ENCODE measurements around the gene SLMAP.

- TF ChIP-seq CTCF (IDR thresholded peaks at IDR 0.05; ENCODE audit: insufficient read depth, low read length, poor library complexity, severe bottlenecking) (no peak), EZH2phosphoT487 (conservative IDR thresholded peaks at IDR 0.05; ENCODE audit: low read length) (no peak)
These were observed 11.0 kb upstream of the SLMAP start for GRCh38 chr3:57745101-57745500.
